GM15510 (cell line): Measurements from ENCODE around the gene UGGT2.

ENCODE experiments used
- POLR2A ChIP-seq: IDR thresholded peaks from 3 replicates; pipeline ENCODE4 v1.6.1; 2011; ENCODE audit warnings: borderline replicate concordance; ENCODE audit not compliant: insufficient read length; ENCODE audit errors: extremely low read depth

UGGT2 gene

DNA sequence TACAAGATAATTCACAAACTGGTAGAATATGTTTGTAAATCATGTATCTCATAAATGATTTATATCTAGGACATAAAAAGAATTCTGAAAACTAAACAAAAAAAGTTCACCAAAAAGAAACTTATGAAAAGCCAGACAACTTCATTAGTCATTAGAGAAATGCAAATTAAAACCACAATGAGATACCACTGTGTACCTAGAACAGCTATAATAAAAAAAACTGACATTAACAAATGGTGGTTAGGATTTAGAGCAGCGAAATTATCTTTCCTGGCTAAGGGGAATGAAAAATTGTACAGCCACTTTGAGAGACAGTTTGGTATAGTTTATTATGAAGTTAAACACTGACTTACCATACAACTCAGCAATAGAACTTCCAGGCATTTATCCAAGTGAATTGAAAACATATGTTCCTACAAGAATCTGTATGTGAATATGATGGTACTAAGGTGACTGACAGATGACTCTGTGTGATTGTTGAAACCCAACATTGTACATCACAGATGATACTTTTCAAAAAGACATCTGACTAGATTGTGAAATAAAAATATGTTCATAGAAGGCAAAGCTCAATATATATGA, 41.8 kb downstream of the UGGT2 start:
- no peak for TF ChIP-seq POLR2A

- TF ChIP-seq POLR2A: no peak
These were observed 49.9 kb downstream of the UGGT2 start for GRCh38 chr13:96003304-96003703.

DNA sequence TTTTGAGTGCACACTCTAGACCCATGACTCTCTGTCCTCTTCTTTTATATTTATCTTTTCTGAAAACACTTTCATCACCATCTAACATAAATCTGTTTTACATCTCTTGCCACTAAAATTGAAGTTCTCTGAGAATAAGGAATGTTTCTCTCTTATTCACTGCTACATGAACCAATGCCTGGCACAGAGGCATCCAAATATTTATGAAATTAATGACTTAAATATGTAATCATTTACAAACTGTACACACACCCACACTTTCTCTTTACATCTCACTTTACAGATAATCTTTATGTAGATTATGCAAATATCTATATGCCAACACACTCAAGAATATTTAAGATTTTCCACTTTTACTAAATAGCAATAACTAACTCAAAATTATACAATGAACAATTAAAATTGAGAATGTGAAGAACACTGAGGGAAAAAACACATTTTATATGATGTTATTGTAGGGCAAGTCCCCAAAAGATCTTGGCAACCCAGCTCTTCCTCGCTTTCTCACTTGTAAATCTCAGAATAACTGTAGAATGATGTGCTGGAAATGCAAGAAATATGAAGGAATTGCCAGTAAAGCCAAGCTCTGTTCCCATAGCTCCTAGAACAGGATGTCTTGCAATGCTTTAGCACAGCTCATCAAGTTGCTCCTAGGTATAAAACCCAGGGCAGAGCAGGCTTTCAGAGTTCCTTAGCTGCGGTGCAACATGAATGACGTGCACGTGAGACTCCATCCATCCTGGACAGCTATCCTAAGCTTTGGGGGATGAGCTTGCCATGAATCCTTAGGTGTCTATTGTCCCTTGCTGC, 50.7 kb downstream of the UGGT2 start:
- no peak for TF ChIP-seq POLR2A

DNA sequence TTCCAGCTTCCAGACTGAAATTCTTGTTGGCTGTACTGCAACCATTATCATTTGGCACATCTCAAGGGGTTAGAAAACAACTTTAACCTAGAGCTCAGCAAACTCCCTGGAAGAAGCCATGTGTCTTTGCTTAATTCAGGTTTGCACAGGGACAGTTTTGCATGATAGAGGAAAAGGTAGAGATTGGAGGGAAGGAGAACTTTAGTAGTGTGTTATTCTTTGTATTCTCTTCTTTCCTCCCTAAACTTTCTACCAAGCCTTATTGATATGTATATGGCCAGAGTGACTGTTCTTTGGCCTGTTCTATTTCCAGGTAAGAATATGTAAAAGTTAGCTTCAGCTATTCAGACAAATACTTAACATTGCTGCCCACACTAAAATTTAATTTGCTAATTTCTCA, 53.1 kb downstream of the UGGT2 start:
- TF ChIP-seq POLR2A: no peak

- TF ChIP-seq POLR2A: no peak
These were observed 65.4 kb downstream of the UGGT2 start for GRCh38 chr13:95987841-95988240.

DNA sequence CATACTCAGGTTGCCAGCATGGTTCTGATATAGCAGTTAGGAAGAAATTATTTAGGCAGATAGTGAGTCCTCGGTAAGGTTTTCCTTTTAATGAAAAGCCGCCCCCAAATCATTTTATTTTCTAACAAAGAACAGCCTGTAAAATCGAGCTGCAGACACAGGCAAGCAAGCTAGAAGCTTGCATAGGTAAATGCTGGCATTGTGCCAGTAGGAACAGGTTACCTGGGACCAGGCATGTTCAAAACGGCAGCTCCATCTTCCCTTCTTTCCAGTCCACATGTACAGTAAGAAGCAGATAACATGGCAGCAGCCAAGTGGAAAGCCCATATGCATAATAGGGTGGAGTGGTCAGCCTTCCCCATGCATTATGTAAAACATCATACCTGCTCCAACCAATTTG, 71.1 kb downstream of the UGGT2 start:
- TF ChIP-seq POLR2A: no peak

GRCh38 chr13:95970878-95971277, 82.3 kb downstream of the UGGT2 start:
- no peak for TF ChIP-seq POLR2A

DNA sequence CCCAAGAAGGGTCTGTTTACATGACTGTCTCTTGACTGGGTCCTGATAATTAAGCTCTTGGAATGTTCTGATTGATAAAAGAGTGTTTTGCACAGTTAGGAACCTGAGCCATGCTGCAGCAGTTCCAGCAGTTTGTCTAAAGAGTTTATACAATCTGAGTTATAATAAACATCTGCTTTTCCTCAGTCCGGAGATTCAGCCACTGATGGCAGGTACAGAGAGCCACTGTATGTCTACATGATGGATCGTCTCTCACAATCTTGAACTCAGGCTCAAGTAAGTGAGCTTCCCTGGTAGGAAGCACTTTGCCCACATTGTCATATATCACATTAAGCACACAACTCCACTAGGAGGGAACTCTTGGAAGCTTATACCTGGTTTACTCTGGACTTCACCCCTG, 84.3 kb downstream of the UGGT2 start:
- no peak for TF ChIP-seq POLR2A

DNA sequence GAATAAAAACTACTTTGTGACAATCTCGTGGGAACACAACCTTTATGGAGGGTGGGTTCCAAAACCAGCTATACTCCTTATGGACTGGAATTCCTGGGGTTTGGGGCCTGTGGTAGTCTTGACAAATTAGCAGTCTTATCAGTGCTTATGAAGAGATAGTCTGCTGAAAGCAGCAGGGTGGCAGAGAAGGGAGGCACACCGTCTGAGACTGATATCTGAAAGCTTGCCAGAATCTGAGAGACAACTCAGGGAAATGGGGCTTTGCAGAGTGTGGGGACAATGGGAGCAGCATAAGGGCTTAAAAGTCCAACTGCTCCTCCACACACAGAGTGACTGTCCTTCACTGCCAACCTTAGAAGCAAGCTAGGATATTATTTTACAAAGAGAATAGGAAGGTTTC, 95.9 kb downstream of the UGGT2 start:
- no peak for TF ChIP-seq POLR2A

- TF ChIP-seq POLR2A: no peak
These were observed 96.5 kb downstream of the UGGT2 start for GRCh38 chr13:95956589-95957148.

DNA sequence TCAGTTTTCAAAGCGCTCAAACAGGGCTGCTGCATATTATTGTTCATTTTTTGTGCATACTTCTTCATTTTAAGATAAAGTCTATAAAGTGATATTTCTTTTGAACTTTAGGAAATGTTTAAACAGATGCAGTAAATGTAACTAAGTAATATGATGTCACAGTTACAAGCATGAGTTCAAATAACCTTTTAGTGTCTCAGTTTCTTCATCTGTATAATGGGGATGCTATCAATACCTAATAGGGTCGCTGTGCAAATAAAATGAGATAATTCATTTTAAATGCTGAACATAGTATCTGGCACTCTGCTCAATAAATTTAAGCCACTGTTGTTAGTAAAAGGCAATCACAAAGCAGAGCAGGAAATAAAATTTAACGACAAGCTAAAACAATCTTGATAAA, 97.5 kb downstream of the UGGT2 start:
- no peak for TF ChIP-seq POLR2A

- no peak for TF ChIP-seq POLR2A
These were observed 97.9 kb downstream of the UGGT2 start for GRCh38 chr13:95955255-95955654.

DNA sequence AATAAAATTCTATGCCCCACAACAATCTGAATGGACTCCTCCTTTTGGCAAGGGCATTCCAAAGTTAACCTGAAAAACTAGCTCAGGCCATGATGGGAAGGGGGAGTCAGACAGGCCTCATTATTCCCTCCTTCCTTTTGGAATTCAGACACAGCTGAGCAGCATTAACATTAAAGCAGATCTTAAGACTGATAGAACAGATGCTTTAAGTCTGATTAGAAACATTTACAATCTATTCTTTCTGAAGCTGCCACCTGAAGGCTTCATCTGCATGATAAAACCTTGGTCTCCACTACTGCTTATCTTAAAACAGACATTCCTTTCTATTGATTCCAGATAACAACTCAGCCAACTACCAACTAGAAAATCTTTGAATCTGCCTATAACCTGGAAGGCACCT, 98.9 kb downstream of the UGGT2 start:
- no peak for TF ChIP-seq POLR2A

DNA sequence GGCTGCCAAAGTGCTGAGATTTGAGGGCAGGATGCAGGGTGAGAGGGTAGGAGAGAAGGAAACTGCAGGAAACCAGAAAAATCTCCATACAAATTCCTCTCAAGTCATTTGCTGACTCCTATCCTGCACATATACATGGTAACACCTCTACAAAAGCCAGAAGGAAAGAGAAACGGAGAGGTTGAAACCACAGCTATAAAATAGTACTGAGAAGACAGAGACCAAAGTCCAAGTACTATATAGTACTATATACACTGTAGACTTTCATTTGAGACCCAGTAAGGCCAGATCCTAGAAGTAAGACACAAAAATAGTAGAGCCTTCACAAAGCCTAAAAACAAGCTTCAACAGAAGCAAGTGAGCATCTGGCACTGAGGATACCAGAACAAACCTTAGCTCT, 103.1 kb downstream of the UGGT2 start:
- no peak for TF ChIP-seq POLR2A

DNA sequence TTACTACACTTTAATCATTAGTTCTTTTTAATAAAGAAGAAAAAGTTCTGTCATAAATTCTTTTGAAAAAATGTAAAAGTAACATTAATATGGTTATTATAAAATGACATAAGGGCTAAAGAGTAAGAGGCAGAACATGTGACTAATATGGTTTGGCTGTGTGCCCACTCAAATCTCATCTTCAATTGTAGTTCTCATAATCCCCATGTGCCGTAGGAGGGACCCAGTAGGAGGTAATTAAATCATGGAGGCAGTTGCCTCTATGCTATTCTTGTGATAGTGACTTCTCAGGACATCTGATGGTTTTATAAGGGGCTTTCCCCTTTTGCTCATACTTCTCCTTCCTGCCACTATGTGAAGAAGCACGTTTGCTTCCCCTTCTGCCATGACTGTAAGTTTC, 104.5 kb downstream of the UGGT2 start:
- no peak for TF ChIP-seq POLR2A
